SK-N-SH treated with all-trans-retinoic acid at 6 μM for 48 hours (cell line): Measurements from ENCODE around the gene NLGN2.

ENCODE experiments used
- PPARA ChIP-seq: fragments of 250-450 bp; sonication (Bioruptor Pico); IDR thresholded peaks from 2 replicates; pipeline ENCODE4 v1.5.0; 2020; ENCODE audit warnings: mild to moderate bottlenecking, borderline replicate concordance
- RARB ChIP-seq: fragments of 250-450 bp; sonication (Bioruptor Pico); IDR thresholded peaks from 2 replicates; pipeline ENCODE4 v1.8.0; 2021; ENCODE audit warnings: mild to moderate bottlenecking, moderate library complexity
- TOX ChIP-seq: fragments of 250-450 bp; sonication (Bioruptor Pico); IDR thresholded peaks from 2 replicates; pipeline ENCODE4 v1.8.0; 2021; ENCODE audit warnings: mild to moderate bottlenecking, moderate library complexity, borderline replicate concordance
- ZNF70 ChIP-seq: fragments of 450-650 bp; formaldehyde crosslinking; IDR thresholded peaks from 2 replicates; pipeline ENCODE4 v1.5.0; 2020; ENCODE audit warnings: mild to moderate bottlenecking, moderate library complexity
- TF ChIP-seq, protein P1 (sequence below): fragments of 250-450 bp; sonication (Bioruptor Pico); IDR thresholded peaks from 2 replicates; pipeline ENCODE4 v1.8.0; 2020; ENCODE audit warnings: mild to moderate bottlenecking, moderate library complexity, borderline replicate concordance

DNA sequence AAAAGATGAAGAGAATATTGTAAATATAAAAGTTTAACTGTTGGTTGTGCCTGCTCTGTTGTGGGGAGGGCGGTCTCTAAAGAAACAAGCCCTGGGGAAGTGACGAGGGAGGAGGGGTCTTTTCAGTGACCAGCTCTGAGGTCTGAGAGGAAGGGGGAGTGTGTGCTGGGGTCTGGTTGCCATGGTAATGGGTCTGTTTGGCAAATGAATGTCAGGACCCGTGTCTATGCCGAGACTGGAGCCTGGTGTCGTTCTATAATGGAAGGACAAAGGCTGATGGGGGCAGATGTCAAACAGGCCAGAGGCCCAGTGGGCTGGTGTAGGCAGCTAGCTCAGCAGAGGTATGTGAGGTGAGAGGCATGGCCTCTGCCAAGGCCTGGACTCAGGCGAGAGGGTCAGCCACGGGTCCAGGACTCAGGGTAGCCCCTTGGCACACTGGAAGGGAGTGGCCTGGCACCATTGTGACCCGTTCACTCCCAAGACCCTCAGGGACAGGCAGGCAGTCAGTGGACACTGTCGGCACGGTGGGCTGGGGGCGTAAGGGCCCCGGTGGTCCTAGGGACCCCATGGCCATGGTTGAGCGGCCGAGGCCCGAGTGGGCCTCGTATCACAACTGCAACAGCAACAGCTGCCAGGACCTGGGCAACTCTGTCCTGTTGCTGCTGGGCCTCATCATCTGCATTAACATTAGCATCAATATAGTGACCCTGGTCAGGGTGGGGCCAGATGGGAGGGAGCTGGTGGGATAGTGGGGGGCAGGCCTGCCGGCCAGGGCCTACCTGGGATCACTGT is 12.4 kb downstream of the NLGN2 start, which contains the start of gene SPEM1:
- no peak for TF ChIP-seq PPARA (CRISPR knock-in tag)
- TF ChIP-seq, protein P1, sequence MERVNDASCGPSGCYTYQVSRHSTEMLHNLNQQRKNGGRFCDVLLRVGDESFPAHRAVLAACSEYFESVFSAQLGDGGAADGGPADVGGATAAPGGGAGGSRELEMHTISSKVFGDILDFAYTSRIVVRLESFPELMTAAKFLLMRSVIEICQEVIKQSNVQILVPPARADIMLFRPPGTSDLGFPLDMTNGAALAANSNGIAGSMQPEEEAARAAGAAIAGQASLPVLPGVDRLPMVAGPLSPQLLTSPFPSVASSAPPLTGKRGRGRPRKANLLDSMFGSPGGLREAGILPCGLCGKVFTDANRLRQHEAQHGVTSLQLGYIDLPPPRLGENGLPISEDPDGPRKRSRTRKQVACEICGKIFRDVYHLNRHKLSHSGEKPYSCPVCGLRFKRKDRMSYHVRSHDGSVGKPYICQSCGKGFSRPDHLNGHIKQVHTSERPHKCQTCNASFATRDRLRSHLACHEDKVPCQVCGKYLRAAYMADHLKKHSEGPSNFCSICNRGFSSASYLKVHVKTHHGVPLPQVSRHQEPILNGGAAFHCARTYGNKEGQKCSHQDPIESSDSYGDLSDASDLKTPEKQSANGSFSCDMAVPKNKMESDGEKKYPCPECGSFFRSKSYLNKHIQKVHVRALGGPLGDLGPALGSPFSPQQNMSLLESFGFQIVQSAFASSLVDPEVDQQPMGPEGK (CRISPR knock-in tag), result no peak
- TF ChIP-seq ZNF70 (CRISPR knock-in tag), result no peak
- no peak for TF ChIP-seq RARB
- TF ChIP-seq TOX (CRISPR knock-in tag), result no peak
